Stimulated activated CD4-positive, alpha-beta T cell treated with anti-CD3 and anti-CD28 coated beads, Interleukin-4, amount 100 ng/mL, for 4 hours (primary cell): ENCODE measurements around the gene RBKS.
"Not testable (repeated sequence)": the region's sequence is repeated elsewhere in the genome, so short reads cannot be mapped to it uniquely, and the experiment has no call there.

Experiments used
- DNase-seq, 2 experiments: peaks; one replicate each; pipeline ENCODE4 v3.0.0-alpha.2; 2020

RBKS gene

GRCh38 chr2:27756091-27756490, 134.1 kb downstream of the RBKS start:
- no peak for DNase-seq

DNA sequence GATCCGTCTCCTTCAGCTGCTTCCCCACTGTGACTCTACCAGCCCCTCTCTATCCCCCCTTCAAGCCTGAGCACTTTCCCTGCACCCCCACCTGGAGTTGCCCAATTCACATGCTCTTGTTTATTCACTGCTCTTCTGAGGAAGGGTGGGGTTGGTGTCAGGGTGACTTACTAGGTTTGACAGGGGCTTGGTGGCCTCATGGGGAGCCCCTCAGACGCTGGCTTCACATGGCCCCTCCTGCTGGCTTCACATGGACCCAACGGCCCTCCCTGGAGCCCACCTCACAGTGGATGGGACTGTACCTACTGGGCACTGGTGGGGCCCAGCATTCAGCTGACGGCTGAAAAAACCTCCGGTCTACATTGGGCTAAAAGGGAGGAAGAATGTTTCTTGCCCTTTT, 135.4 kb downstream of the RBKS start:
- DNase-seq = no peak

- DNase-seq = peak; percentile 65 to 71
Measured at GRCh38 chr2:27754138-27754588, 136.0 kb downstream of the RBKS start.

GRCh38 chr2:27752551-27753237, 137.5 kb downstream of the RBKS start:
- DNase-seq = no peak

DNA sequence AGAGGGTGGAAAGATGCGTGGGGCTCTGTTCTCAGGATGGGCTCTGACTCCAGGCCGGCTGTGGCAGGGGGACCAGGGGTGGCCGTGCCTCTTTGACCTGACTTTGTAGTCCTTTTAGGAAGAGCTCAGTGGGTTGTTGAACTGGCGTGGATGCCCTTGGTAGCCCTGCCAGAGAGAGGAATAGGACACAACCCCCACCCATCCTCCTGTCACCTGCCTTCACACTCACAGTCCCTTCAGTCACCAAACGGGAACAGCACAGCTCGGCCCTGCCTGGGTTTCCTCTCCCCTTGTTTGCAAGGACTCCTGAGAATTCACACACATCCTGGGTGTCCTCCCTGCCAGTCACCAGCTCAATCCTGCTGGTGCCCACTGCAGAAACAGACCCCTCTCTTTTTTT, 138.8 kb downstream of the RBKS start:
- DNase-seq = no peak

- not testable (repeated sequence) for DNase-seq
Measured at GRCh38 chr2:27748803-27749554, 141.2 kb downstream of the RBKS start.

DNA sequence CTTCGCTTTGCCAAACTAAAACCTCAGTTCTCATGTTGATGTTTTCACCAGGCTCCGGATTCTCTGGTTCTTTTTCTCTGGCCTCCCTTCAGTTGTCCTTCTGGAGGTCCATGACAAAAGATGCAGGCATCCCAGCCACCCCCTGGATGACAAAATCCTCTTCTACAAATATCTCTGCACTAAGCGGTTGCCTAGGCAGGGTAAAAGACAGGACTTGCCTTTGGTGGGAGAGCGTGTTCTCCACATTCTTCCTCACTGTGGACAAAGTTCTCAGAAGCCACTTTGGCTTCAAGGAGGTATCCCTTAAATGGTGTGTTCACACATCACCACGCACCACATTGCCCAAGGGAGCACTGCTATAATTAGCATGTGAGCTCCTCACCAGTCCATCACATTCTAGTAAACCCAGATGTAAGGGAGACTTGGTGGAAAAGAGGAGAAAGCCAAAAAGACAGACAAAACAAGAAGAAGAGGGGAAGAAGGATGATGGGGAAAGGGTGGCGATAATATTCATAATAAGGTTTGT, 142.3 kb downstream of the RBKS start:
- no peak for DNase-seq

DNA sequence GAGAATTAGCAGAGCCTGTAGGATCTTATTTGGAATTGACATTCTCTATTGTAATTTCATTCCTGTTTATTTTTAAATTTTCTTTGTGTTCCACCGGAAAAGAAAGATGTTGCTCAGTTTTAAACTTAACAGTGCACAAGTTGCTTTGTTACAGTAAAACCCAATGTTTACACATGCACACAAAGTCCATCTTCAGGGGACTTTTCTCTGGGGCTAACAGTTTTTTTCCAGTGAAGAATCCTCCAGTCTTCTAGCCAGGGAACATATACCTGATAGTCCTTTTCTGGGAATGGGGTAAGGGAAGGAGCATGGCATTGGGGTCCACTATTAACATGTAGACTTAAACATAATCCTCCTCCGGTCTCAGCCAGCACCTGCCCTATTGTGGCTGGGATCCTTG, 143.9 kb downstream of the RBKS start:
- DNase-seq = no peak

DNA sequence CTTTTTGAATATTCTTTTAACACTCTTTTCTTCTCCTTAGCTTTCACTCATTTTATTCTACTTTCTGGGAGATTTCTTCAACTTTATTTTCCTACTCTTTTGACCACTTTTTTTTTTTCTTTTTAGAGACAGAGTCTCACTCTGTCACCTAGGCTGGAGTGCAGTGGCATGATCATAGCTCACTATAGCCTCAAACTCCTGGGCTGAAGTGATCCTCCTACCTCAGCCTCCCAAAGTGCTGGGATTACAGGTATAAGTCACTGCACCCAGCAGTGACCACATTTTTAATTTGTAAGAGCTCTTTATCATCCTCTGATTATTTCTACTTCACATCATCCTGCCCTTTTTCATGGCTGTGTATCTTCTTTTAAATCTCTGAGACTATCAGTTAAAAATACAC, 144.7 kb downstream of the RBKS start:
- not testable (repeated sequence) for DNase-seq

GRCh38 chr2:27742571-27742970, 147.6 kb downstream of the RBKS start:
- no peak for DNase-seq

- no peak for DNase-seq
Measured at GRCh38 chr2:27741673-27742072, 148.5 kb downstream of the RBKS start.

GRCh38 chr2:27739058-27739373, 151.2 kb downstream of the RBKS start:
- no peak for DNase-seq

DNA sequence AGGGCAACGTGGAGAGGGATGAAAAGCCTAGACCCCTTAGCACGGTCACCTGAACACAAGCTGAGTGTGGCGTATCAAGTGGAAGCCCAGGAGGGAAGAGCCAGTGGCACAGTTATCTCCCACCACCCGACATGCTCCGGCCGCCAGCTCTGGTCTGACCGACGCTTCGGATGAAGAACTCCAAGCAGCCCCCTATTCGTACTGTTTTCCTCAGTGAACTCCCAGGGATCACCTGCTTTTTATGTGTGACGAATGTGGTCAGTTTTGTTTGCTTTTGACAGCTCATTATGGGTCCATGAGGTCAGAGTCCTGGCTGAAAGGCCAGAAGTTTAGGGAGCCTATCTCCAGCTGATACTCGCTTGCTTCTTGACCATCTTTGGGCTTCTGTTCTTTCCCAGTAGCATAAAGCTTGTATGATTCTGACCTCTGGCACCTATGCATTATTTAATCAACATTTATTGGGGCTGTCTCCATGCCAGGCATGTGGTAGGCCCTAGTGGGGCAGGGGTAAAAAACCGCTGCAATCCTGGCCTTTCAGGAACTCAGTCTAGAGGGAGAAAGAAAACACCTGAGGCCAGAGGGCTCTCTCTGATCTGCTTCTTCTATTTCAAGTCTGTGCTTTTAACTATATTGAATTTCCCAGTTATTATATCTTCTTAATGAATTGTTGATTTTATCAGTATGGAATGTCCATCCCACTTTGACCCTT, 151.7 kb downstream of the RBKS start:
- DNase-seq = no peak

DNA sequence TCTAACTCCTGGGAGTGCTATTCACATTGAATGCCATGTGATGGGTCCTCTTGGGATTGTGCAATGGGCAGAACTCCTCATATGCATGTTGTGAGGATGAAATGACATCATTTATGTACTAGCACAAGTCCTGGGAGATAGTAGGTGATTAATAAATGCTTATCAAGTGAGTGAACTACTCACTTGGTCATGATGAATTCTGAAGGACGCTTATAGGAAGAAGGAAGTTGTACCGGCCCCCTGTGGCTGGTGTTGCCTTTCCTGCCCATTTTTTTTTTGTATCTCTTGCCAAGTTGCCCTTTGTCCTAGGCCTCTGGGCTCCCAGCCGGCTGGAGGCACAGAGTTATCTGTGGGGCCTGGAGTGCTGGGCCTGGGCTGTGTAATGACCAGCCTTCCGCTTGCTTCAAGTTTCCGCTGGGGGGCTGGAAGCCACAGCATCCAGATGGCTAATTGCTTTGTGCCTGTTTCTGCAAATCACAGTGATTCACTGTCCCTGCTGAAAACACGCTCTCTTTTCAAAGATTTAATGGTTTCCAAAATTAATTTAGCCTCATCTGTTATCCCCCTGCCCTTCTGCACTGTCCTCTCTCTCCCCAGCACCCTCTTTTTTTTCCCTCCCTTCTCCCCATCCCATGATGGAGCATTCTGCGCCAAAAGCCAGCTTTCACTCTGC, 152.4 kb downstream of the RBKS start:
- DNase-seq = no peak

- DNase-seq = no peak
Measured at GRCh38 chr2:27736890-27737204, 153.3 kb downstream of the RBKS start.

GRCh38 chr2:27736031-27736889, 153.9 kb downstream of the RBKS start:
- no peak for DNase-seq

DNA sequence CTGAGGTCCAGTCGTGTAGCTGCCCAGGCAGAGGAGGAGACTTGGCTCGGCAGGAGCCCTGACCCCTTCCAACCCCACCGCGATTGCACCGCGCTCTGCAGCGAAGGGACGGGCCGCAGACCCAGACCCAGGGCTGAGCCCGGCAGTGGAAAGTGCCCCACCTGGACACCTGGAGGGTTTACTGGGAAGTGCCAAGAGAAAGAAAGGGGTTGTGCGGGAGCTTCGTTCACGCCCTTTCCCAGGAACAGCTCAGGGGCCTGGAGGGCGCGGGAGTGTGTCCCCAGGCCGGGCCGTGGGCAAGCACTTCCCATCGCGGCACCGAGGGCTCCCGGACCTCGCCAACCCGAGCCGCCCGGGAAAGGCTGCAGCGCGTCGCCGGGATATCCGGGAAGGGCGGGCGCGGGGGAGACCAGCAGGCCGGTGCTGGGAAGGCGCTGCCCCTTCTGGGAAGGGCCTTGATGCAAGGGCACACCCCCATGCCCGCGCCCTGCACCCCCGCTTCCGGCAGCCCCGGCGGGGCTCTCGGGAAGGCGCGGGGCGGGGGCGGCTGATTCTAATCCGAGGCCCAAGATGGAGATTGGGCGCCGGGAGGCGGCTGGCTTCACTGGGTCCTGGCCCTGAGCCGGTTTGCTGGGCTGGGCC, 154.8 kb downstream of the RBKS start:
- DNase-seq = peak; percentile 71 to 80

- no peak for DNase-seq
Measured at GRCh38 chr2:27734305-27734704, 155.9 kb downstream of the RBKS start.
